Endothelial cell of umbilical vein (primary cell): ENCODE measurements around the gene ACADSB. TPM values are rescaled to one million over a fixed set of nuclear protein-coding genes. Genes with fewer than 3 reads are reported as not detected.

Source experiments
- BruUV-seq: library from RNA; stranded (reverse); fragments of 400-500 nt; replicated peaks from 2 replicates; lab custom pipeline; 2021; lab: Mats Ljungman, UMichigan
- CTCF ChIA-PET: fragments of 300-600, 350-600 bp; sonication (Branson Sonifier 250); formaldehyde crosslinking; loops from one replicate; lab custom pipeline; 2021; ENCODE audit warnings: antibody characterized with exemption, inconsistent platforms; lab: Charles Lee
- POLR2A ChIA-PET: fragments of 300-600, 350-600 bp; sonication (Branson Sonifier 250); formaldehyde crosslinking; loops from one replicate; lab custom pipeline; 2021; ENCODE audit warnings: antibody characterized with exemption, inconsistent platforms; lab: Charles Lee
- DNase-seq: peaks from one replicate; pipeline ENCODE4 v3.0.0-alpha.2; 2011; ENCODE audit warnings: low read depth, low spot score
- FAIRE-seq: peaks from 2 replicates; lab custom pipeline; 2011; peaks lifted over from hg19 to GRCh38; lab: Jason Lieb, UNC
- H2AFZ ChIP-seq: 2 replicates; pipeline ENCODE4 v1.6.0; 2012; ENCODE audit warnings: low read depth, low read length, control low read depth, inconsistent platforms
- H3K27ac ChIP-seq: 2 replicates; pipeline ENCODE4 v1.5.1; 2011; ENCODE audit warnings: low read depth, mild to moderate bottlenecking, control low read depth, low read length, moderate library complexity; ENCODE audit not compliant: insufficient read depth
- H3K27me3 ChIP-seq, 2 experiments: 2 replicates each; pipeline versions ENCODE4 v1.6.0 to v1.6.1; 2011; ENCODE audit warnings: low read length in 2 of 2, mixed read lengths in 1 of 2; ENCODE audit not compliant: control insufficient read depth in 2 of 2, insufficient read depth in 2 of 2
- H3K36me3 ChIP-seq, 2 experiments: 2 replicates in 1 of 2; 3 replicates in 1 of 2; pipeline ENCODE4 v1.5.1; 2011; ENCODE audit warnings: low read length in 2 of 2, mild to moderate bottlenecking in 1 of 2, moderate library complexity in 1 of 2; ENCODE audit not compliant: control insufficient read depth in 2 of 2, insufficient read depth in 2 of 2; ENCODE audit errors: extremely low read depth in 1 of 2
- H3K4me1 ChIP-seq: 3 replicates; pipeline ENCODE4 v1.5.1; 2011; ENCODE audit warnings: mild to moderate bottlenecking, low read length; ENCODE audit not compliant: control insufficient read depth, insufficient read depth; ENCODE audit errors: extremely low read depth
- H3K4me2 ChIP-seq: 2 replicates; pipeline ENCODE4 v1.6.1; 2011; ENCODE audit warnings: low read length, control low read depth, mixed read lengths; ENCODE audit not compliant: insufficient read depth
- H3K4me3 ChIP-seq, 3 experiments: fragments of 200-600 bp in 1 of 3; sonication (generic), shearing (Covaris generic) in 1 of 3; replicated peaks in 1 of 3; 2 replicates each; pipeline ENCODE4 v1.5.1; 2011 to 2016; ENCODE audit warnings: control low read depth in 3 of 3, low read length in 3 of 3, mild to moderate bottlenecking in 2 of 3, inconsistent platforms in 1 of 3, low read depth in 1 of 3, moderate library complexity in 1 of 3; ENCODE audit not compliant: insufficient read depth in 1 of 3
- H3K79me2 ChIP-seq: 2 replicates; pipeline ENCODE4 v1.6.0; 2012; ENCODE audit warnings: low read length, inconsistent platforms; ENCODE audit not compliant: control insufficient read depth, insufficient read depth
- H3K9ac ChIP-seq: replicated peaks from 2 replicates; pipeline ENCODE3; 2011; ENCODE audit warnings: low read length, control low read depth; ENCODE audit not compliant: insufficient read depth; ENCODE audit errors: extremely low read depth
- H3K9me1 ChIP-seq: replicated peaks from 3 replicates; pipeline ENCODE4 v1.6.0; 2011; ENCODE audit warnings: mild to moderate bottlenecking, low read length; ENCODE audit not compliant: control insufficient read depth, insufficient read depth; ENCODE audit errors: extremely low read depth
- H3K9me3 ChIP-seq: replicated peaks from 2 replicates; pipeline ENCODE4 v1.5.1; 2012; ENCODE audit warnings: low read length, inconsistent platforms; ENCODE audit not compliant: control insufficient read depth, insufficient read depth
- H4K20me1 ChIP-seq: replicated peaks from 2 replicates; pipeline ENCODE3; 2011; ENCODE audit warnings: mild to moderate bottlenecking, low read length; ENCODE audit not compliant: control insufficient read depth, insufficient read depth; ENCODE audit errors: extremely low read depth
- CTCF ChIP-seq, 2 donors: IDR thresholded peaks; 1 replicate in 1 of 2; 2 replicates in 1 of 2; pipeline ENCODE4 v1.5.1; 2011; ENCODE audit warnings: low read length in 2 of 2, mild to moderate bottlenecking in 2 of 2, moderate library complexity in 2 of 2, control low read depth in 1 of 2, inconsistent platforms in 1 of 2, low read depth in 1 of 2; ENCODE audit not compliant: insufficient read depth in 1 of 2; ENCODE audit errors: extremely low read depth in 1 of 2
- EZH2 ChIP-seq: IDR thresholded peaks from 2 replicates; pipeline ENCODE4 v1.6.1; 2012; ENCODE audit warnings: borderline replicate concordance, low read depth, mild to moderate bottlenecking, moderate library complexity, low read length, inconsistent platforms; ENCODE audit not compliant: severe bottlenecking
- FOS ChIP-seq: IDR thresholded peaks from 2 replicates; pipeline ENCODE4 v1.6.1; 2011; ENCODE audit warnings: mild to moderate bottlenecking, low read length, moderate library complexity, borderline replicate concordance; ENCODE audit not compliant: insufficient read depth
- GATA2 ChIP-seq: IDR thresholded peaks from 2 replicates; pipeline ENCODE4 v1.7.0; 2011; ENCODE audit warnings: low read depth, mild to moderate bottlenecking, moderate library complexity, mixed read lengths, low read length; ENCODE audit not compliant: insufficient read length, insufficient read depth
- JUN ChIP-seq: IDR thresholded peaks from 2 replicates; pipeline ENCODE4 v1.6.1; 2011; ENCODE audit warnings: borderline replicate concordance, low read depth; ENCODE audit not compliant: insufficient read length, insufficient read depth
- MAX ChIP-seq: IDR thresholded peaks from 2 replicates; pipeline ENCODE4 v1.6.1; 2011; ENCODE audit not compliant: insufficient read depth, insufficient read length
- MYC ChIP-seq: IDR thresholded peaks from one replicate; pipeline ENCODE4 v1.6.1; 2011; ENCODE audit warnings: mild to moderate bottlenecking, low read depth, low read length
- POLR2A ChIP-seq: IDR thresholded peaks from 2 replicates; pipeline ENCODE4 v1.6.1; 2012; ENCODE audit warnings: low read depth, mild to moderate bottlenecking, control low read depth, low read length
- POLR2AphosphoS5 ChIP-seq: IDR thresholded peaks from 2 replicates; pipeline ENCODE4 v1.6.1; 2012; ENCODE audit warnings: low read depth, mild to moderate bottlenecking, control low read depth, low read length, moderate library complexity; ENCODE audit not compliant: insufficient read depth
- dilution Hi-C: fragments of 300-500 bp; cut with MboI; formaldehyde crosslinking; loops from one replicate; pipeline ENCODE4 v1.15.0; 2019; ENCODE audit warnings: low sequenced_read_pairs; ENCODE audit not compliant: extremely low pct_ligation_motif_present
- intact Hi-C: fragments of 100-400 bp; cut with micrococcal nuclease; formaldehyde crosslinking; loops from one replicate; pipeline ENCODE4 v1.10.0; 2022
- polyA plus RNA-seq, 4 experiments: library from polyadenylated mRNA; depleted of rRNA in 3 of 4; stranded (reverse) in 3 of 4; unstranded in 1 of 4; fragments of >200 nt; gene quantifications; 2 replicates each; pipeline versions ENCODE4 v1.2.1 to v1.2.3, GENCODE V29; 2011 to 2012; ENCODE audit warnings: missing spikeins in 1 of 4
- total RNA-seq: library from RNA; stranded (reverse); gene quantifications from 2 replicates; pipeline ENCODE4 v1.2.3, GENCODE V29; 2021

Gene ACADSB
- total and polyA plus RNA-seq, 2 donors (not counting 3 experiments of a cell fraction or from before 2014, with no cell fraction given), result 3.1 to 15.2 TPM

GRCh38 chr10:123081896-123082295 lies 73.1 kb downstream of the ACADSB start:
- Histone ChIP-seq H4K20me1 (no peaks in the 10 kb centered on the region), H3K27me3 (no peaks in the 10 kb centered on the region), H2AFZ (no peak overlapping the region), H3K4me2 (no peak overlapping the region), H3K9me3 (no peaks in the 10 kb centered on the region), H3K79me2 (no peaks in the 10 kb centered on the region), H3K4me1 (no peaks in the 10 kb centered on the region), H3K36me3 (no peaks in the 10 kb centered on the region), H3K27ac (no peak overlapping the region), H3K4me3 (no peak overlapping the region), H3K9me1 (no peaks in the 10 kb centered on the region), H3K9ac (no peak overlapping the region)
- ChIA-PET CTCF (interaction anchor here (1.1 kb wide), 1 partner anchor 9 kb away, joined by 3 read pairs; no protein-coding TSS in a partner anchor), POLR2A (no interaction called here)
- DNase-seq (no peak), FAIRE-seq (no peak)
- TF ChIP-seq POLR2A (no peak), FOS (no peak), GATA2 (no peak), POLR2AphosphoS5 (no peak), MYC (no peak), JUN (no peak), MAX (no peak), CTCF (IDR thresholded peaks at IDR 0.05; ENCODE audit: extremely low read depth in 1 of 2, insufficient read depth in 1 of 2, low read depth in 1 of 2, low read length in 2 of 2) (no peak), EZH2 (no peak)
- dilution Hi-C loops, result no loop called here
- intact Hi-C loops, result no loop called here
- no TSS peak for BruUV-seq
